Gastrocnemius medialis (tissue), 4 donors: ENCODE data around the gene GPRC5D. TPM values are rescaled to one million over a fixed set of nuclear protein-coding genes. Genes with fewer than 3 reads are reported as not detected.

Experiments
- ATAC-seq, 2 donors: fragments of 150-250 bp; one replicate each; pipeline ENCODE4 v1.9.1; 2016
- DNase-seq, 2 donors: peaks; one replicate each; pipeline ENCODE4 v3.0.0-alpha.2; 2019
- H3K27ac ChIP-seq, 4 donors: fragments of 200-600 bp; sonication (generic); 1 replicate in 1 of 4; 2 replicates in 3 of 4; pipeline ENCODE4 v1.5.1; 2016 to 2018; ENCODE audit warnings: mild to moderate bottlenecking in 2 of 4, moderate library complexity in 1 of 4
- H3K27me3 ChIP-seq, 3 donors: fragments of 200-600 bp; sonication (generic) in 2 of 3; 1 replicate in 1 of 3; 2 replicates in 2 of 3; pipeline versions ENCODE4 v1.5.1 to v1.6.0; 2016 to 2019; ENCODE audit warnings: mild to moderate bottlenecking in 1 of 3, moderate library complexity in 1 of 3
- H3K36me3 ChIP-seq, 2 donors: fragments of 200-600 bp; sonication (generic) in 1 of 2; one replicate each; pipeline ENCODE4 v1.5.1; 2017 to 2018
- H3K4me1 ChIP-seq, 2 donors: fragments of 200-600 bp; sonication (generic) in 1 of 2; one replicate each; pipeline ENCODE4 v1.5.1; 2016 to 2017; ENCODE audit warnings: mild to moderate bottlenecking in 2 of 2
- H3K4me3 ChIP-seq, 4 donors: fragments of 200-600 bp; sonication (generic) in 3 of 4; 1 replicate in 1 of 4; 2 replicates in 3 of 4; pipeline ENCODE4 v1.5.1; 2016 to 2019; ENCODE audit warnings: mild to moderate bottlenecking in 2 of 4
- H3K9me3 ChIP-seq, 3 donors: fragments of 200-600 bp; sonication (generic) in 2 of 3; 1 replicate in 1 of 3; 2 replicates in 2 of 3; pipeline ENCODE4 v1.5.1; 2016 to 2019
- CTCF ChIP-seq, 5 experiments: fragments of 450-650 bp in 3 of 5; fragments of 200-600 bp in 2 of 5; sonication (generic) in 2 of 5; IDR thresholded peaks in 4 of 5; conservative IDR thresholded peaks in 1 of 5; 1 replicate in 4 of 5; 2 replicates in 1 of 5; pipeline ENCODE4 v1.5.1; 2016 to 2019; ENCODE audit warnings: antibody characterized with exemption in 5 of 5, mild to moderate bottlenecking in 3 of 5, moderate library complexity in 3 of 5
- POLR2A ChIP-seq, 2 donors: fragments of 450-650 bp; IDR thresholded peaks; one replicate each; pipeline ENCODE4 v1.6.1; 2017; ENCODE audit warnings: antibody characterized with exemption in 2 of 2, mild to moderate bottlenecking in 2 of 2, moderate library complexity in 2 of 2
- in situ Hi-C, 4 donors: fragments of 200-750 bp; cut with MboI; loops; one replicate each; pipeline versions ENCODE4 v1.15.0 to v1.8.0; 2017; ENCODE audit warnings: low sequenced_read_pairs in 4 of 4
- intact Hi-C: fragments of 100-400 bp; cut with DNase I; formaldehyde crosslinking; loops from one replicate; pipeline ENCODE4 v1.15.1; 2023; ENCODE audit warnings: low total_unique reads
- total RNA-seq, 4 donors: library from RNA; depleted of rRNA; stranded (reverse); fragments of >200 nt; gene quantifications; one replicate each; pipeline versions ENCODE4 v1.1.0 to v1.2.3, GENCODE V29; 2016

GPRC5D gene
- total RNA-seq, 4 donors from 2014 or later: not detected

DNA sequence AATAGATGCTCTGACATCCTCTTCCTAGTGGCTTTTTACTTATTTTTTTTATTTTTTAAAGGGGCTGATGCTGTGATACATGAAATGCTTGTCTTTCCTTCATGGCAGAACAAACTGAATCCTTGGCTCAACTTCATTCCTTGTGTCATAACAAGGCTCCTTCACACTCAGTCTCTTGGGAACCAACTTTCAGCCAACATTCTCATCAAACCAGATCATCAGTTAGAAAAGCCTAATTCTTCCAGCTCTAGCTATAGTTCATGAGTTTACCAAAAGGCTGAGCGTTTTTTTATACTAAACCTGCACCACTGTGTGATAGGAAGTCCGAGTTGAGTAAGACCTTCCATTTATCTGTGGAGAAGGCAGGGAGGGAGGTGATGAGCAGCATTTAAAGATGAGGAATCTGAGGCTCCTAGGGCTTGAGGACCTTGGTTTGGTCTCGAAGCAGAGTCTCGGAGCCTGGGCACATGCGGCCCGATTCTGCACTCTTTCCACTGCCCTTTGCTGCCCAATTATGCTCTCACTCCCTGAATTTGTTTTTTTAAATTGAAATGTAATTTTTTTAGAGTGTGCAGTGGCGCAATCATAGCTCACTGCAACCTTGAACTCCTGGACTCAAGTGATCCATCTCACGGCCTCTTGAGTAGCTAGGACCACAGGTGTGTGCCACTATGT, 8.2 kb downstream of the GPRC5D start:
- ATAC-seq (peak; percentile 80 to 83), DNase-seq (peak in 1 of 2 donors; percentile 12)
- intact Hi-C loops (no loop called here), in situ Hi-C loops (no loop called here)
- H3K27me3 ChIP-seq: no peaks in the 10 kb centered on the region
- no peaks in the 10 kb centered on the region for H3K36me3 ChIP-seq
- H3K4me1 ChIP-seq: no peaks in the 10 kb centered on the region
- H3K27ac ChIP-seq: no peak overlapping the region
- no peak for TF ChIP-seq POLR2A (IDR thresholded peaks at IDR 0.05)
- no peak for TF ChIP-seq CTCF (IDR thresholded peaks at IDR 0.05 in 4 of 5, conservative IDR thresholded peaks at IDR 0.05 in 1 of 5)
- no peak overlapping the region for H3K4me3 ChIP-seq
- no peaks in the 10 kb centered on the region for H3K9me3 ChIP-seq

GRCh38 chr12:12941450-12942350, 10.3 kb downstream of the GPRC5D start:
- no peak for DNase-seq
- no peak overlapping the region for H3K27ac ChIP-seq

GRCh38 chr12:12939888-12940287, 12.1 kb downstream of the GPRC5D start:
- H3K27me3 ChIP-seq: no peaks in the 10 kb centered on the region
- no peak for DNase-seq
- H3K4me1 ChIP-seq: no peaks in the 10 kb centered on the region
- H3K9me3 ChIP-seq: no peaks in the 10 kb centered on the region
- H3K36me3 ChIP-seq: no peaks in the 10 kb centered on the region
- H3K4me3 ChIP-seq: no peak overlapping the region
- intact Hi-C loops: no loop called here
- no peak overlapping the region for H3K27ac ChIP-seq
- no peak for ATAC-seq
- in situ Hi-C loops: no loop called here
- TF ChIP-seq POLR2A (IDR thresholded peaks at IDR 0.05) (no peak), CTCF (IDR thresholded peaks at IDR 0.05 in 4 of 5, conservative IDR thresholded peaks at IDR 0.05 in 1 of 5) (no peak)

More at GRCh38 chr12:12941450-12942350, 10.3 kb downstream of the GPRC5D start:
- Histone ChIP-seq H3K36me3 (no peaks in the 10 kb centered on the region), H3K4me1 (no peaks in the 10 kb centered on the region), H3K9me3 (no peaks in the 10 kb centered on the region), H3K4me3 (no peak overlapping the region), H3K27me3 (no peaks in the 10 kb centered on the region)
- intact Hi-C loops: no loop called here
- no peak for ATAC-seq
- TF ChIP-seq CTCF (IDR thresholded peaks at IDR 0.05 in 4 of 5, conservative IDR thresholded peaks at IDR 0.05 in 1 of 5) (no peak), POLR2A (IDR thresholded peaks at IDR 0.05) (no peak)
- in situ Hi-C loops: no loop called here

GRCh38 chr12:12938541-12938940, 13.4 kb downstream of the GPRC5D start:
- intact Hi-C loops: no loop called here
- Histone ChIP-seq H3K9me3 (no peaks in the 10 kb centered on the region), H3K27me3 (no peaks in the 10 kb centered on the region), H3K4me3 (no peak overlapping the region), H3K4me1 (no peaks in the 10 kb centered on the region), H3K36me3 (no peaks in the 10 kb centered on the region), H3K27ac (no peak overlapping the region)
- no peak for DNase-seq
- ATAC-seq: no peak
- in situ Hi-C loops: no loop called here
- no peak for TF ChIP-seq POLR2A (IDR thresholded peaks at IDR 0.05)
- TF ChIP-seq CTCF (IDR thresholded peaks at IDR 0.05 in 4 of 5, conservative IDR thresholded peaks at IDR 0.05 in 1 of 5): no peak
